ENCODE measurements around the gene CEMP1. TPM values are rescaled to one million over a fixed set of nuclear protein-coding genes. Genes with fewer than 3 reads are reported as not detected.
A peak's percentile ranks its signal among the peaks of the same experiment; 100 is the strongest.

Gene CEMP1
- total and polyA plus RNA-seq, 5 donors = 0.27 TPM; not detected in 4

GRCh38 chr16:2499454-2499853 lies 31.8 kb downstream of the CEMP1 start:
- ATAC-seq = no peak
- DNase-seq = peak in 1 of 3 donors; percentile 57
- H3K4me3 ChIP-seq (ENCODE audit: low read length) = no peak overlapping the region
- H3K4me1 ChIP-seq (ENCODE audit: control insufficient read depth, insufficient read depth, low read length) = peaks cover 12% of the 10 kb centered on the region
- no peaks in the 10 kb centered on the region for H3K9me3 ChIP-seq (ENCODE audit: control insufficient read depth, low read length)
- H3K27ac ChIP-seq (ENCODE audit: low read length) = no peak overlapping the region
- intact Hi-C loops (cut with DNase I) = loop anchor here in 2 of 4 donors (2.0 to 10.0 kb wide), 2 partner anchors 159 to 165 kb away; partner anchors contain the start of gene ABCA3 (in 1 of the 2)
- H3K27me3 ChIP-seq (ENCODE audit: control insufficient read depth, insufficient read depth) = no peaks in the 10 kb centered on the region
- whole genome bisulfite sequencing = 97% methylated on average over 6 of the region's 6 CpGs

- H3K4me3 ChIP-seq (ENCODE audit: low read length) = no peak overlapping the region
- WGBS = 77% methylated on average over 15 of the region's 15 CpGs
- no peak overlapping the region for H3K27ac ChIP-seq (ENCODE audit: low read length)
- H3K4me1 ChIP-seq (ENCODE audit: control insufficient read depth, insufficient read depth, low read length) = peaks cover 12% of the 10 kb centered on the region
- no peaks in the 10 kb centered on the region for H3K27me3 ChIP-seq (ENCODE audit: control insufficient read depth, insufficient read depth)
- peak in 1 of 2 donors; percentile 10 for ATAC-seq
- H3K9me3 ChIP-seq (ENCODE audit: control insufficient read depth, low read length) = no peaks in the 10 kb centered on the region
- intact Hi-C loops (cut with DNase I) = loop anchor here in 2 of 4 donors (2.0 to 10.0 kb wide), 2 partner anchors 158 to 164 kb away; partner anchors contain the start of gene ABCA3 (in 1 of the 2)
- peak in 1 of 3 donors; percentile 72 for DNase-seq
Observed at GRCh38 chr16:2498531-2499253, 32.5 kb downstream of the CEMP1 start.

- H3K27ac ChIP-seq (ENCODE audit: low read length) = peak overlapping the region; percentile 43
- ATAC-seq (no peak), DNase-seq (peak in 1 of 3 donors; percentile 64)
- H3K9me3 ChIP-seq (ENCODE audit: control insufficient read depth, low read length) = no peaks in the 10 kb centered on the region
- no peak overlapping the region for H3K4me3 ChIP-seq (ENCODE audit: low read length)
- no peaks in the 10 kb centered on the region for H3K27me3 ChIP-seq (ENCODE audit: control insufficient read depth, insufficient read depth)
- H3K4me1 ChIP-seq (ENCODE audit: control insufficient read depth, insufficient read depth, low read length) = peaks cover 12% of the 10 kb centered on the region
- intact Hi-C loops (cut with DNase I) = loop anchor here in 2 of 4 donors (2.0 to 10.0 kb wide), 2 partner anchors 157 to 163 kb away; partner anchors contain the start of gene ABCA3 (in 1 of the 2)
- WGBS = 72% methylated on average over 26 of the region's 26 CpGs
Observed at GRCh38 chr16:2497695-2498484, 33.3 kb downstream of the CEMP1 start.

GRCh38 chr16:2497116-2497630 lies 34.0 kb downstream of the CEMP1 start:
- WGBS = 36% methylated on average over 21 of the region's 21 CpGs

GRCh38 chr16:2496223-2497115 lies 34.7 kb downstream of the CEMP1 start:
- WGBS = 94% methylated on average over 62 of the region's 62 CpGs
- H3K4me3 ChIP-seq (ENCODE audit: low read length) = no peak overlapping the region
- ATAC-seq (no peak), DNase-seq (peak in 1 of 3 donors; percentile 60)
- H3K9me3 ChIP-seq (ENCODE audit: control insufficient read depth, low read length) = no peaks in the 10 kb centered on the region
- H3K4me1 ChIP-seq (ENCODE audit: control insufficient read depth, insufficient read depth, low read length) = peaks cover 10% of the 10 kb centered on the region
- intact Hi-C loops (cut with DNase I) = loop anchor here in 1 of 4 donors (10.0 kb wide), 1 partner anchor 162 kb away; no protein-coding TSS in a partner anchor
- H3K27ac ChIP-seq (ENCODE audit: low read length) = no peak overlapping the region
- H3K27me3 ChIP-seq (ENCODE audit: control insufficient read depth, insufficient read depth) = no peaks in the 10 kb centered on the region

More at GRCh38 chr16:2497116-2497630, 34.0 kb downstream of the CEMP1 start:
- Histone ChIP-seq H3K9me3 (ENCODE audit: control insufficient read depth, low read length) (no peaks in the 10 kb centered on the region), H3K27me3 (ENCODE audit: control insufficient read depth, insufficient read depth) (no peaks in the 10 kb centered on the region), H3K27ac (ENCODE audit: low read length) (no peak overlapping the region), H3K4me1 (ENCODE audit: control insufficient read depth, insufficient read depth, low read length) (peaks cover 12% of the 10 kb centered on the region), H3K4me3 (ENCODE audit: low read length) (no peak overlapping the region)
- intact Hi-C loops (cut with DNase I) = loop anchor here in 1 of 4 donors (10.0 kb wide), 1 partner anchor 162 kb away; no protein-coding TSS in a partner anchor
- ATAC-seq (peak; percentile 60 to 71), DNase-seq (peak; percentile 87 to 94 (median 94))

- DNase-seq (peak in 1 of 3 donors; percentile 2), ATAC-seq (no peak)
- no peaks in the 10 kb centered on the region for H3K27me3 ChIP-seq (ENCODE audit: control insufficient read depth, insufficient read depth)
- peaks cover 10% of the 10 kb centered on the region for H3K4me1 ChIP-seq (ENCODE audit: control insufficient read depth, insufficient read depth, low read length)
- 96% methylated on average over 5 of the region's 5 CpGs for WGBS
- H3K4me3 ChIP-seq (ENCODE audit: low read length) = no peak overlapping the region
- intact Hi-C loops (cut with DNase I) = loop anchor here in 1 of 4 donors (10.0 kb wide), 1 partner anchor 160 kb away; no protein-coding TSS in a partner anchor
- H3K27ac ChIP-seq (ENCODE audit: low read length) = no peak overlapping the region
- H3K9me3 ChIP-seq (ENCODE audit: control insufficient read depth, low read length) = no peaks in the 10 kb centered on the region
Observed at GRCh38 chr16:2495041-2495440, 36.2 kb downstream of the CEMP1 start.

GRCh38 chr16:2494616-2495015 lies 36.6 kb downstream of the CEMP1 start:
- 82% methylated on average over 5 of the region's 5 CpGs for WGBS
- Histone ChIP-seq H3K27ac (ENCODE audit: low read length) (no peak overlapping the region), H3K4me3 (ENCODE audit: low read length) (no peak overlapping the region), H3K27me3 (ENCODE audit: control insufficient read depth, insufficient read depth) (no peaks in the 10 kb centered on the region), H3K9me3 (ENCODE audit: control insufficient read depth, low read length) (no peaks in the 10 kb centered on the region), H3K4me1 (ENCODE audit: control insufficient read depth, insufficient read depth, low read length) (peaks cover 10% of the 10 kb centered on the region)
- intact Hi-C loops (cut with DNase I) = loop anchor here in 1 of 4 donors (10.0 kb wide), 1 partner anchor 160 kb away; no protein-coding TSS in a partner anchor
- DNase-seq = no peak
- no peak for ATAC-seq

- H3K4me1 ChIP-seq (ENCODE audit: control insufficient read depth, insufficient read depth, low read length) = peaks cover 9% of the 10 kb centered on the region
- ATAC-seq (no peak), DNase-seq (peak in 1 of 3 donors; percentile 32)
- H3K9me3 ChIP-seq (ENCODE audit: control insufficient read depth, low read length) = no peaks in the 10 kb centered on the region
- H3K4me3 ChIP-seq (ENCODE audit: low read length) = no peak overlapping the region
- H3K27me3 ChIP-seq (ENCODE audit: control insufficient read depth, insufficient read depth) = no peaks in the 10 kb centered on the region
- no peak overlapping the region for H3K27ac ChIP-seq (ENCODE audit: low read length)
- WGBS = 88% methylated on average over 6 of the region's 6 CpGs
- intact Hi-C loops (cut with DNase I) = loop anchor here in 1 of 4 donors (10.0 kb wide), 1 partner anchor 159 kb away; no protein-coding TSS in a partner anchor
Observed at GRCh38 chr16:2493605-2494004, 37.6 kb downstream of the CEMP1 start.

GRCh38 chr16:2492292-2492691 lies 38.9 kb downstream of the CEMP1 start:
- DNase-seq = peak in 1 of 3 donors; percentile 23
- intact Hi-C loops (cut with DNase I) = loop anchor here in 1 of 4 donors (10.0 kb wide), 1 partner anchor 157 kb away; no protein-coding TSS in a partner anchor
- WGBS = 92% methylated on average over 13 of the region's 13 CpGs

More at GRCh38 chr16:2492292-2492691, 38.9 kb downstream of the CEMP1 start:
- ATAC-seq = no peak
- Histone ChIP-seq H3K4me1 (ENCODE audit: control insufficient read depth, insufficient read depth, low read length) (no peaks in the 10 kb centered on the region), H3K9me3 (ENCODE audit: control insufficient read depth, low read length) (no peaks in the 10 kb centered on the region), H3K27ac (ENCODE audit: low read length) (no peak overlapping the region), H3K27me3 (ENCODE audit: control insufficient read depth, insufficient read depth) (no peaks in the 10 kb centered on the region), H3K4me3 (ENCODE audit: low read length) (no peak overlapping the region)
